HG03045 (cell line): ENCODE measurements around the gene GPR78.
"Not testable (repeated sequence)": the region's sequence is repeated elsewhere in the genome, so short reads cannot be mapped to it uniquely, and the experiment has no call there.

ENCODE experiments used
- ATAC-seq: cut with Tn5 transposase; IDR thresholded peaks from one replicate; pipeline ENCODE4 v1.9.1; 2021; ENCODE audit warnings: mild to moderate bottlenecking, moderate library complexity; ENCODE audit not compliant: unreplicated experiment

The GPR78 gene

DNA sequence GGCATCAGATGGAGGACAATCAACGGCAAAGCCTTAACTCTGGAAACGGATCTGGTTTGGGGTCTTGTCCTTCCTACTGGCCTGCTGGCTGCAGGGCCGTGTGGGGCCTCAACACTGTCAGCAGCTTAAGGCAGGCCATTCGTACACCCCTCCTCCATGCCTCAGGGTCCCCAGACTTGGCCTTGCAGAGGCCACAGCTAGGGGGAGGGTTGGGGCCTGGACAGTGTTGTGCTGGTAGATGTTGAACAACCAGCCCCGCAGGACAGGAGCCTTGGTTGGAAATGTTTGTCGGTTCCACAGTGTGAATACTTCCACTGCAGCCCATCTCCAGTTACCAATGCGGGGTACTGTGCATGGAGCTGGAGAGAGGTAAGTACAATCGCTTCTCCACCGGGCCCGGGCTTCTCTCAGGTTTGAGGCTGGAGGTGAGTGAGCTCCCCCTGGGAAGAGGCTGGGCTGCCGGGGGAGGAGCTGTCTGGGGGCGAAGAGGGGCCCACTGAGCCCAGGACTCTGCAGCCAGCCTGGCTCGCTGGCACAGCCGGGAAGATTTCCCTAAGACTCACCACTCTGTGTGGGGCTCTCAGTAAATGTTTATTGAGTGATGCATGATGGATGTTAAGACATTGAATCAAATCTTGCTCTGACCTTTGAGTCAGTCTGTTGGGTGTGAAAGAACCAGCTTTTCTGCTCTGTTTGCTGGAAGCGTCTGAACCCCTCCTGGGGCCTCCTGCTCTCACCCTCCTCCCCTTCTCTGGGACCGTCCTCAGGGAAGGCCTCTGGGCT lies 19.7 kb upstream of the GPR78 start:
- no peak for ATAC-seq

DNA sequence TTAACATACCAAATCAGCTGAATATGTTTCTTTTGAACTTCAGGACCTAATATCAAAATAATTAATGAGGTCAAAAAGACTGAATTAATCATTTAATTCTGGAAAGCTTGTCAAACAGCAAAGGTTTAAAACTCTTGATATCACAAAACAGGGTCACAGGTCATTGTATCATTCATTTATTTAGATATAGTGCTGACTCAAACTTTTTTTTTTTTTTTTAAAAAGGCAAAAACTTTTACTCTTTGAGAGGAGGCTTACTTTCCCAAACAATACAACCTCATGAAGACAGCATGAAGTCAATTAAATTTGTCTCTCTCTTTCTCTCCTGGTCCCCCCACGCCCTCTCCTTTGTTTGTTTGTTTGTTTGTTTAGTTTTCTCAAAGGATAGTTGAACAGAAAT lies 15.6 kb upstream of the GPR78 start:
- no peak for ATAC-seq

DNA sequence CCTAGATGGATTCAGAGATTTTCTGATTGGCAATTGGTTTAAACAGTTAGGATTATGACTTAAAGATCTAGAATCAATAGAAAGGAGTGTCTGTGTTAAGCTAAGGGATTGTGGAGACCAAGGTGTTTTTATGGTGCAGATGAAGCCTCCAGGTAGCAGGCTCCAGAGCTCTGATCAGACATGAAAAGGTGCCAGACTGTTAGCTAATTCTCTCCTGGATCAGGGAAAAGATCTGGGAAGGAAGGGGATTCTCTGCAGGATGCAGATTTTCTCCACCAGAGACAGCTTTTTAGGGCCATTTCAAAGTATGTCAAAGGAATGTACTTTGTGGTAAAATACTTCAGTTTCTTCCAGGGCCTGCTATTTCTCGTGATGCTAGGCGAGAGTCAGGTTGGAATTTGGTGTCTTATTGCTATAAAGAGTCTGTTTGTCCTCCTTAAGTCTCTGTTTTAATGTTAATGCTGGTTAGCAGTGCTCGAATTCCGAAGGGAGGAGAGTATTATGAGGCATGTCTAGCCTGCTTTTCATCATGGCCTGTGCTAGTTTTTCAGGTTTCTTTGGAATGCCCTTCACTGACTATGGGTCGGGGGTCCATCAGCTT lies 12.0 kb upstream of the GPR78 start:
- ATAC-seq, result no peak

GRCh38 chr4:8570201-8570600 lies 10.0 kb upstream of the GPR78 start:
- no peak for ATAC-seq

GRCh38 chr4:8571702-8572685 lies 8.2 kb upstream of the GPR78 start:
- no peak for ATAC-seq

DNA sequence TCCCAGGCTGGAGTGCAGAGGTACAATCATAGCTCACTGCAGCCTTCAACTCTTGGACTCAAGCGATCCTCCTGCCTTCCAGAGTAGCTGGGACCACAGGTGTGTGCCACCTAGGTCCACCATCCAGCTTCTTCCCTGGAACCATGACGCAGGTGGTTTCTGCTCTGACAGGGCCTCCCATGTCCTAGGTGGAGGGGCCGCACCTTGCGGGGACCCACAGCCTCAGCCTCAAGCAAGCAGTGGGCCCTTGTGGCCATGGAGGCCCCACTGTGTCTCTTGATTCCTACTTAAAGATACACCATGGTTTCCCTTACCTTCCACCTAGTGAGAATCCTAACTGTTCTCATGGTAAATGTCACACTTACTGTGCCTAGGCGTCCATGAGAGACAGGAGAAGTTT lies 6.9 kb upstream of the GPR78 start:
- ATAC-seq, result no peak

- ATAC-seq, result no peak
Measured at GRCh38 chr4:8574796-8575370, 5.3 kb upstream of the GPR78 start.

GRCh38 chr4:8575457-8575856 lies 4.7 kb upstream of the GPR78 start:
- ATAC-seq, result no peak

DNA sequence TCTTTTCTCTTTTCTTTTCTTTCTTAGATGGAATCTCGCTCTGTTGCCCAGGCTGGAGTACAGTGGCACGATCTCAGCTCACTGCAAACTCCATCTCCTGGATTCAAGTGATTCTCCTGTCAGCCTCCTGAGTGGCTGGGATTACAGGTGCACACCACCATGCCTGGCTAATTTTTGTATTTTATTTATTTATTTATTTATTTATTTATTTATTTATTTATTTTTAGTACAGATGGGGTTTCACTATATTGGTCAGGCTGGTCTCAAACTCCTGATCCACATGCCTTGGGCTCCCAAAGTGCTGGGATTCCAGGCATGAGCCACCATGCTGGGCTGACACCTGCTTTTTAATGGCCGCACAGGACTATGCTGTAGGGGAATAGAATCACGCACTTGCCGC lies 3.6 kb upstream of the GPR78 start:
- not testable (repeated sequence) for ATAC-seq

- ATAC-seq, result no peak
Measured at GRCh38 chr4:8577046-8577445, 3.1 kb upstream of the GPR78 start.

- ATAC-seq, result no peak
Measured at GRCh38 chr4:8577972-8578371, 2.2 kb upstream of the GPR78 start.

GRCh38 chr4:8578717-8579116 lies 1.5 kb upstream of the GPR78 start:
- no peak for ATAC-seq

GRCh38 chr4:8579526-8580320 lies 469 bp upstream of the GPR78 start:
- ATAC-seq, result no peak

GRCh38 chr4:8581094-8581861 lies 1.1 kb downstream of the GPR78 start:
- no peak for ATAC-seq

DNA sequence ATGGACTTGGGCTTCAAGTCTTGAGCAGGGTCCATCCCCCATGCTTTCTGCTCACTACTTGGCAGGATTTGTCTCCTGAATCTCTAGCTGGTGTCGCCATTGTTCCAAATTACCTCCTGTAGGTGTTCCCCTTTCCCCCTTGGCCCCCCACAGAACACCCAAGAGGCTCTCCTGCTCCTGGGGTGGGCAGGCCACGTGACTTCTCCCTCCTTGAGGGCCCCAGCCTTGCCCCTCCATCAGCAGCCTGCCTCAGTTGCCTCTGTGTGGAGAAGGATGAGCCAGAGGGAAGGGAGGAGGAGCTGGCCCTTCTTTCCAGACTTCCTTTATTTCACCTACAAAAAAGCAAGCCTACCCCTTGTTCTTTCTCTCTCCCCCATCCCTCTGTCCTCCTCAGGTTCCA lies 1.8 kb downstream of the GPR78 start:
- ATAC-seq, result no peak

DNA sequence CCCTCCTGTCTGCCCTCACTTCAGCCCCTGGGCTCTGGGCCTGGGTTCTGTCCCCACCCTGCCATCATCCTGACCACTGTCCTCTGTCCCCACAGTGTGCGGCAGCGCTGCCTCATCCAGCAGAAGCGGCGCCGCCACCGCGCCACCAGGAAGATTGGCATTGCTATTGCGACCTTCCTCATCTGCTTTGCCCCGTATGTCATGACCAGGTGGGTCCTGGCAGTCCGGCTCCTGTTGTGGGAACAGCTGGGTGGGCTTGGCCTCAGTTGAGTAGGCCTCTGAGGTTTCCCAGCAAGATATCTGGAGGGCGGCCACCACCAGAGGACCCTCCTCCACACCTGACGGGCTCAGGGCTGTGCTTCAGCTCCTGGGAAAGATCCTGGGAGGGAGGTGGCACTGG lies 2.2 kb downstream of the GPR78 start:
- no peak for ATAC-seq

GRCh38 chr4:8582941-8583654 lies 2.9 kb downstream of the GPR78 start:
- no peak for ATAC-seq

- no peak for ATAC-seq
Measured at GRCh38 chr4:8583655-8584025, 3.4 kb downstream of the GPR78 start.

DNA sequence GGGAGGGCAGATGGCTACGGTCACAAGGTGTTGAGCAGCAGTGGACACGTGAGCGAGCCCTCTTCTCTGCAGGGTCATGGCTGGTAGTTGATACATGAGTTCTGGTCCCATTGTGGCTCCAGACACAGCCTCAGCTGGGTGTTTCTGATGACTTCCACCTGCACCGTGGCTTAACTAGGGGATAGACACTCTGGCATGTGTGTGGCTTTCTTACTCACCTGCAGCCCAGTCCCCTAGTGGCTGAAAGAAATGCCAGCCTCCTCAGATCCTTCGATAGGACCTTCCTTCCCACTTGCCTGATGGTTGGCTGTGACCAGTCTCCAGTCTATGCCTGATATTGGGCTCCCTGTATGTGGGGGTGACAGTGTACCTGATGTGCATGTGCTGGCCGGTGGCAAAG lies 5.0 kb downstream of the GPR78 start:
- ATAC-seq, result no peak
